ENCODE results near the gene CAPNS2.

Gene CAPNS2

DNA sequence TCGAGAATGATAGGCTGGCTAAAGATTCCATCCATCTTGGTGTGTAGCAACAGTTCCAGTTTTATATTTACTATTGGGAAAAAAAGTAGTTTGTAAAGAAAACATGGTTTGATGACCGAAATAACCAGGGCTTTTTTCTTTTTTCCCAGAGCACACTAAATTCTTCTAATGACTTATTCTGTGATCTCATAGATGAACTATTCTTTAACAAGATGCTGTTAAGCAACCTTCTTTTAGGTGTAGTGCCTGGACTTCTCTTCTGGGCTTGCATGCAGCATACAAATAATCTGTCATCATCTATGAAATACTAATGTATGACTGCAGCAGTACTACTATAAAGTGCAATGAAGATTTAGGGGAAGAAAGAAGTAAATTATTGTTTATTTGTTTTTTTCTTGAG lies 11.0 kb upstream of the CAPNS2 start:
- TF ChIP-seq, protein P1, sequence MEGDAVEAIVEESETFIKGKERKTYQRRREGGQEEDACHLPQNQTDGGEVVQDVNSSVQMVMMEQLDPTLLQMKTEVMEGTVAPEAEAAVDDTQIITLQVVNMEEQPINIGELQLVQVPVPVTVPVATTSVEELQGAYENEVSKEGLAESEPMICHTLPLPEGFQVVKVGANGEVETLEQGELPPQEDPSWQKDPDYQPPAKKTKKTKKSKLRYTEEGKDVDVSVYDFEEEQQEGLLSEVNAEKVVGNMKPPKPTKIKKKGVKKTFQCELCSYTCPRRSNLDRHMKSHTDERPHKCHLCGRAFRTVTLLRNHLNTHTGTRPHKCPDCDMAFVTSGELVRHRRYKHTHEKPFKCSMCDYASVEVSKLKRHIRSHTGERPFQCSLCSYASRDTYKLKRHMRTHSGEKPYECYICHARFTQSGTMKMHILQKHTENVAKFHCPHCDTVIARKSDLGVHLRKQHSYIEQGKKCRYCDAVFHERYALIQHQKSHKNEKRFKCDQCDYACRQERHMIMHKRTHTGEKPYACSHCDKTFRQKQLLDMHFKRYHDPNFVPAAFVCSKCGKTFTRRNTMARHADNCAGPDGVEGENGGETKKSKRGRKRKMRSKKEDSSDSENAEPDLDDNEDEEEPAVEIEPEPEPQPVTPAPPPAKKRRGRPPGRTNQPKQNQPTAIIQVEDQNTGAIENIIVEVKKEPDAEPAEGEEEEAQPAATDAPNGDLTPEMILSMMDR (IDR thresholded peaks at IDR 0.05; ENCODE audit: insufficient read depth, missing control alignments): no peak
- no peak for DNase-seq (ENCODE audit: insufficient read length, low spot score)
- no peak for FAIRE-seq

DNA sequence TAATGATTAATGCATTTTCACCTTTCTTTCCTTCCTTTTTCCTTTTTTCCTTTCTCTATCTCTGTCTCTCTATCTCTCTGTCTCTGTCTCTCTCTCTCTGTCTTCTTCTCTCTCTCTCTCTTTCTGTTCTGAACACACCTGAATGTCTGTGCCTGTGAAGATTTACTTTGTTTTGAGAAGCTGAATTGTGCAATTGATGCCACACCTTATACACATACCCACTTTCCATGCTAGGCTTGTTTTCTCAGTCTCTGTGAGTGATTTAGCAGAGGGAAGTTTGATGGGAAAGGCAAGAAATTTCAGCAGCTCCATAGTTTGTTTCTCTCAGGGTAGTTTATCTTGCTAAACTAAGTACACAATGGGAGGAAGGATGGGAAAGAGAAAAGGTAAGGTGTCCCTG lies 9.3 kb upstream of the CAPNS2 start:
- FAIRE-seq: no peak

DNA sequence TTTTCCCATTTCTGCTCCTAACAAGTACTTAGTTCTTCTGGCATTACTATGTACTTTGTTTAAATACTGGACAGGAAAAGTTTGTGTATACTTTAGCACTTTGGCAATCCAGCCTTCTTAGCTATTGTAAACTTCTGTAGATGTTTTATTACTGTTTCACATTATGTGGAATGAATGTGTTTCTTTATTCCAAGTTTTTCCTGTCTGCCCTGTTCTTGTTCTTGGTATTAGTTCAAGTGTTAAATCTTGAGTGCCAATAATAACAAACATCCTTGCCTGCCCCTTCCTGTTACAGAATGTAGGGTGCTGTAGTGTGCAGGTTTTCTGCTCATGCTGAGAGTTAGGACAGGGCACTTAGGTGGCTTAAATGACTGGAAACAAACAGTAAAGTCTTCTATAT lies 7.3 kb upstream of the CAPNS2 start:
- TF ChIP-seq, protein P1 (IDR thresholded peaks at IDR 0.05; ENCODE audit: insufficient read depth, missing control alignments): no peak
- FAIRE-seq: no peak
- DNase-seq (ENCODE audit: insufficient read length, low spot score): no peak

More for the DNA sequence above, 9.3 kb upstream of the CAPNS2 start:
- DNase-seq (ENCODE audit: insufficient read length, low spot score): no peak
- TF ChIP-seq, protein P1 (IDR thresholded peaks at IDR 0.05; ENCODE audit: insufficient read depth, missing control alignments): no peak

DNA sequence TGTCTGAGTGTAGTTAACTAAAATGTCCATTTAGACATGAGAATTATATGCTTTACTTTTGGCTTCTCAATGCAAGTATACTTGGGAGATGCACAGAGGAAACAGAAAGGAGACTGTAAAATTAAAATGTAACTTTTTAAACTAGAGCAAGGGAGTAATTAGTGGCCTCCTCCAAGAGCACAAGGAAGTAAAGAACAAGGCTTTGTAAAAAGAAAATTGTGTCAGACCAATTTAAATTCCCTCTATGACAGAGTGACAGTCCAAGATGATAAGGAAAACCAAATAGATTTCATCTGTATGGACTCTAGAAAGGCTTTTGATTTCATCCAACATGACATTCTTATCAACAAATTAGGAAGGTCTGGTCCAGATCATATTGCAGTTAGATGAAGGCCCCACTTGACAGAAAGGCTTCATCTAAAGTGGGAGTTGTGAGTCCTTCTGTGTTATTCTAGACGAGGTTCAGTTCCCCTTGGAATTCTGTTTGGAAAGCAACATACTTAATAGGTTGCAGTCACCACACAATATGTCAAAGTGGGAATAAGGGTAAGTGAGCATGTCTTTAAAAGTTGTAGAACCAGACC lies 6.5 kb upstream of the CAPNS2 start:
- TF ChIP-seq, protein P1 (IDR thresholded peaks at IDR 0.05; ENCODE audit: insufficient read depth, missing control alignments): no peak
- DNase-seq (ENCODE audit: insufficient read length, low spot score) (no peak), FAIRE-seq (no peak)

DNA sequence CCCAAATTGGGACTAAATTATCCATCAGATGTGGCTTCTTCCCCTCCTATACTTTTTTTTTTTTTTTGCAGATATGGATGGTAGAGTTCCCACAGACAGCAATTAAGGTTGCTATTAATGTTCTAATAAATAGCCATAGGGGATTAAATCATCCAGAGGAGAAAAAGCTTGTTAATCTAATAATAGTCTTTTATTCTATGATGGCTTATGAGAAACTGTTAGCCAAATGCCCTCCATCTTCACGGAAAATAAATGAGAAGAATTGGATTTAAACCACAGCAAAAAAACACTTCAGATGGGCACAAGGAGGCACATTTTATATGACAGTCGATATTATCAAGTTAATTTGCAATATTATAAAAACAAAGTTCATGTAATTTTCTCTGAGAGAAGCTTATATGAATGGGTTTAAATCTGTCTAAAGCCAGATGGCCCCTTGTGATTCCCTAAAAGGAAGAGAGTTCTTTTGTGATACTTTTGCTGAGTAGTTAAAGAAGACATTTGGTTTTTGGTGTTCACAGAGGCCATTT lies 5.1 kb upstream of the CAPNS2 start:
- DNase-seq (ENCODE audit: insufficient read length, low spot score): no peak
- TF ChIP-seq, protein P1 (IDR thresholded peaks at IDR 0.05; ENCODE audit: insufficient read depth, missing control alignments): no peak
- no peak for FAIRE-seq

DNA sequence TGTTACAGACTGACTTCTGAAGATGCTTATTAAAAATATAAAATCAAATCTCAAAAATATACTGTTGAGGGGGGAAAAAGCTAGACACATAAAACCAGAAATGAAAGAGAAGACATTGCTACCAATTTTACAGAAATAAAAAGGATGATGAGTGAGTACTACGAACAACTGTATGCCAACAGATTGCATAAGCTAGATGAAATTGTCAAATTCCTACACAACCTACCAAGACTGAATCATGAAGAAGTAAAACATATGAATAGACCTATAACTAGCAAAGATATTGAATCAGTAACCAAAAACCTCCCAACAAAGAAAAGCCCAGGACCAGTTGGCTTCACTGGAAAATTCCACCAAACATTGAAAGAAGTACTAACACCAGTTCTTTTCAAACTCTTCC lies 3.5 kb upstream of the CAPNS2 start:
- DNase-seq (ENCODE audit: insufficient read length, low spot score) (no peak), FAIRE-seq (no peak)
- TF ChIP-seq, protein P1 (IDR thresholded peaks at IDR 0.05; ENCODE audit: insufficient read depth, missing control alignments): no peak

DNA sequence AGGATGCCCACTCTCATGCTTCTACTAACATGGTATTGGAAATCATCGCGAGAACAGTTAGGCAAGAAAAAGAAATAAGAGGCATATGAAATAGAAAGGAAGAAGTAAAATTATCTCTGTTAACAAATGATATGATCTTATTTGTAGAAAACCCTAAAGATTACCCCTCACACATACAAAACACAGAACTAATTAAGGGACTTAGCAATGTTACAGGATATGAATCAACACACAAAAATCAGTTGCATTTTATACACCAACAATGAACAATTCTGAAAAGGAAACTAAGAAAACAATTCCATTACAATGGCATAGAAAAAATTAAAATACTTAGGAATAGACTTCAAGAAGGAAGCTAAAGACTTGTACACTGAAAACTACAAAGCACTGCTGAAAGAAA lies 2.7 kb upstream of the CAPNS2 start:
- TF ChIP-seq, protein P1 (IDR thresholded peaks at IDR 0.05; ENCODE audit: insufficient read depth, missing control alignments): no peak
- FAIRE-seq: no peak
- no peak for DNase-seq (ENCODE audit: insufficient read length, low spot score)
